Osteoblast (primary cell): ENCODE measurements around the gene PLXNB1. TPM values are rescaled to one million over a fixed set of nuclear protein-coding genes. Genes with fewer than 3 reads are reported as not detected.
"Not testable (repeated sequence)": the region's sequence is repeated elsewhere in the genome, so short reads cannot be mapped to it uniquely, and the experiment has no call there.

Experiments used
- DNase-seq: peaks from one replicate; pipeline ENCODE4 v3.0.0; 2011; ENCODE audit warnings: low spot score, mixed read lengths; ENCODE audit not compliant: insufficient read length; ENCODE audit errors: missing footprints
- H2AFZ ChIP-seq: 2 replicates; pipeline ENCODE4 v1.6.0; 2011; ENCODE audit warnings: mild to moderate bottlenecking, low read length
- H3K27ac ChIP-seq: 2 replicates; pipeline ENCODE4 v1.5.1; 2011; ENCODE audit warnings: mild to moderate bottlenecking, low read depth, low read length, moderate library complexity
- H3K27me3 ChIP-seq: 2 replicates; pipeline ENCODE4 v1.6.0; 2012; ENCODE audit warnings: mild to moderate bottlenecking, control low read depth, inconsistent platforms, low read length, moderate library complexity; ENCODE audit not compliant: insufficient read depth
- H3K36me3 ChIP-seq: 2 replicates; pipeline ENCODE4 v1.5.1; 2011; ENCODE audit warnings: mild to moderate bottlenecking, low read length, control low read depth, moderate library complexity; ENCODE audit not compliant: insufficient read depth
- H3K4me1 ChIP-seq: 2 replicates; pipeline ENCODE4 v1.5.1; 2011; ENCODE audit warnings: mild to moderate bottlenecking, low read length, control low read depth, moderate library complexity; ENCODE audit not compliant: insufficient read depth
- H3K4me2 ChIP-seq: 2 replicates; pipeline ENCODE4 v1.6.0; 2011; ENCODE audit warnings: mild to moderate bottlenecking, low read length; ENCODE audit not compliant: insufficient read depth
- H3K4me3 ChIP-seq: fragments of 200-600 bp; sonication (generic); 3 replicates; pipeline ENCODE4 v1.5.1; 2012; ENCODE audit warnings: mild to moderate bottlenecking, low read length, inconsistent platforms; ENCODE audit not compliant: insufficient read depth
- H3K79me2 ChIP-seq: 2 replicates; pipeline ENCODE4 v1.6.0; 2012; ENCODE audit warnings: mild to moderate bottlenecking, low read length, control low read depth, inconsistent platforms; ENCODE audit not compliant: insufficient read depth
- H3K9me3 ChIP-seq: 2 replicates; pipeline ENCODE4 v1.5.1; 2011; ENCODE audit warnings: low read depth, low read length, control low read depth
- H4K20me1 ChIP-seq: 2 replicates; pipeline ENCODE4 v1.6.0; 2012; ENCODE audit warnings: mild to moderate bottlenecking, low read length, control low read depth; ENCODE audit not compliant: insufficient read depth
- total RNA-seq: library from RNA; depleted of rRNA; stranded (reverse); fragments of >200 nt; gene quantifications from 2 replicates; pipeline ENCODE4 v1.2.3, GENCODE V29; 2012
- TF ChIP-seq, protein P1 (sequence below): IDR thresholded peaks from 2 replicates; pipeline ENCODE4 v1.5.1; 2011; ENCODE audit warnings: mild to moderate bottlenecking, low read depth, low read length, moderate library complexity; ENCODE audit errors: extremely low read depth

The PLXNB1 gene
- total RNA-seq, 1 donor, result 33.7 TPM

DNA sequence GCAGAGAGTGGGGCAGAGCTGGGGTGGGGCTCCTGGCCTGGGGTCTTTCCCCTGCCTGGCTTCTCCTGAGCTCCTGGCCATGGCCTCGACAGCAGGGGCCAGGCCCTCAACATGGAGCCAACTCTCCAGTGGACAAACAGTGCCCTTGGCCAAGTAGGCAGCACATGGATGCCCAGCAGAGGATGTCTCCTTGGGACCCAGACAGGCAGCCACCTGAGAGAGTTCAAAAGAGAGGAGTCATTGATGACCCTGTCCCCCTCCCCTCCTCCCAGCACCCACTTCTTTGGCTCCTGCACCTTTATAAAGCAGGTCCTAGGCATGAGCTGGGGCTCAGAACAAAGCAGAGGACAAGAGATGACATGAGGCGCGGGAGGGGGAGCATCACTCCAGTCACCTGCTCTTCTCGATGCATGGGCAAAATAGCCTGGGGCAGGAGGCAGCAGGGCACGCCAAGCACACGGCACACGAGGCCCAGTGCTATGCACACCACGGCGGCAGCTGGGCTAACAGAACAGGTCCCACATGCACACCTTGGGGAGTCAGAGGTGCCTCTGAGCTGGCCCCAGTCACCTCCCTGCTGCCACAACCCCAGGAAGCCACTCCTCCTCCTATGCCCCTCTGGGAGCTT lies 46.7 kb upstream of the PLXNB1 start:
- H3K4me2 ChIP-seq, result no peak overlapping the region
- no peak overlapping the region for H3K27ac ChIP-seq
- H3K9me3 ChIP-seq, result no peaks in the 10 kb centered on the region
- no peaks in the 10 kb centered on the region for H4K20me1 ChIP-seq
- H2AFZ ChIP-seq, result no peak overlapping the region
- H3K4me1 ChIP-seq, result peaks cover 11% of the 10 kb centered on the region
- TF ChIP-seq, protein P1, sequence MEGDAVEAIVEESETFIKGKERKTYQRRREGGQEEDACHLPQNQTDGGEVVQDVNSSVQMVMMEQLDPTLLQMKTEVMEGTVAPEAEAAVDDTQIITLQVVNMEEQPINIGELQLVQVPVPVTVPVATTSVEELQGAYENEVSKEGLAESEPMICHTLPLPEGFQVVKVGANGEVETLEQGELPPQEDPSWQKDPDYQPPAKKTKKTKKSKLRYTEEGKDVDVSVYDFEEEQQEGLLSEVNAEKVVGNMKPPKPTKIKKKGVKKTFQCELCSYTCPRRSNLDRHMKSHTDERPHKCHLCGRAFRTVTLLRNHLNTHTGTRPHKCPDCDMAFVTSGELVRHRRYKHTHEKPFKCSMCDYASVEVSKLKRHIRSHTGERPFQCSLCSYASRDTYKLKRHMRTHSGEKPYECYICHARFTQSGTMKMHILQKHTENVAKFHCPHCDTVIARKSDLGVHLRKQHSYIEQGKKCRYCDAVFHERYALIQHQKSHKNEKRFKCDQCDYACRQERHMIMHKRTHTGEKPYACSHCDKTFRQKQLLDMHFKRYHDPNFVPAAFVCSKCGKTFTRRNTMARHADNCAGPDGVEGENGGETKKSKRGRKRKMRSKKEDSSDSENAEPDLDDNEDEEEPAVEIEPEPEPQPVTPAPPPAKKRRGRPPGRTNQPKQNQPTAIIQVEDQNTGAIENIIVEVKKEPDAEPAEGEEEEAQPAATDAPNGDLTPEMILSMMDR, result no peak
- H3K27me3 ChIP-seq, result no peaks in the 10 kb centered on the region
- peaks cover 6% of the 10 kb centered on the region for H3K36me3 ChIP-seq
- peak; percentile 45 for DNase-seq
- H3K79me2 ChIP-seq, result peaks cover 7% of the 10 kb centered on the region
- no peak overlapping the region for H3K4me3 ChIP-seq

GRCh38 chr3:48475188-48475587 lies 45.3 kb upstream of the PLXNB1 start:
- no peaks in the 10 kb centered on the region for H3K9me3 ChIP-seq
- peaks cover 20% of the 10 kb centered on the region for H3K79me2 ChIP-seq
- no peak overlapping the region for H3K4me3 ChIP-seq
- H3K4me1 ChIP-seq, result peaks cover 12% of the 10 kb centered on the region
- H4K20me1 ChIP-seq, result no peaks in the 10 kb centered on the region
- no peak for DNase-seq
- no peaks in the 10 kb centered on the region for H3K27me3 ChIP-seq
- peaks cover 6% of the 10 kb centered on the region for H3K36me3 ChIP-seq
- H2AFZ ChIP-seq, result no peak overlapping the region
- TF ChIP-seq, protein P1, result no peak
- no peak overlapping the region for H3K27ac ChIP-seq
- H3K4me2 ChIP-seq, result no peak overlapping the region

DNA sequence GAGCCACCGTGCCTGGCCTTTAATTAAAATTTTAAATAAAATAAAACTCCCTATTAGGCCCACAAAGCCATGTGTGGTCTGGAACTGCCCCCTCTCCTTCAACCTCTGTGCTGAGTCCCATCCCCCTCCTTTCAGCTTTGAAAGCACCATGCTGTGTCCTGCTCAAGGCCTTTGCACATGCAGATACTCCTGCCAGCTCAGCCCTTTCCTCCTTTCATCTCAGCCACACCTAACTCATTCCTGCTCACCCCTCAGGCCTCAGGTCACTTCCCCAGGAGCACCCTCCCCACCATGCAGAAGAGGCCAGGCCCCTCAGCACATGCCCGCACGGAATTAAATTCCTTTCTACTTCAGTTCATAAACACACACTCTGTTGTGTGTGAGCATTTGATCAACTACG lies 44.7 kb upstream of the PLXNB1 start:
- Histone ChIP-seq H3K9me3 (no peaks in the 10 kb centered on the region), H3K79me2 (peaks cover 25% of the 10 kb centered on the region), H3K36me3 (peaks cover 6% of the 10 kb centered on the region), H3K27me3 (no peaks in the 10 kb centered on the region), H3K4me1 (peaks cover 12% of the 10 kb centered on the region), H3K4me3 (no peak overlapping the region), H2AFZ (no peak overlapping the region), H3K4me2 (no peak overlapping the region), H3K27ac (no peak overlapping the region), H4K20me1 (peaks cover 4% of the 10 kb centered on the region)
- TF ChIP-seq, protein P1, result no peak
- peak; percentile 55 for DNase-seq

DNA sequence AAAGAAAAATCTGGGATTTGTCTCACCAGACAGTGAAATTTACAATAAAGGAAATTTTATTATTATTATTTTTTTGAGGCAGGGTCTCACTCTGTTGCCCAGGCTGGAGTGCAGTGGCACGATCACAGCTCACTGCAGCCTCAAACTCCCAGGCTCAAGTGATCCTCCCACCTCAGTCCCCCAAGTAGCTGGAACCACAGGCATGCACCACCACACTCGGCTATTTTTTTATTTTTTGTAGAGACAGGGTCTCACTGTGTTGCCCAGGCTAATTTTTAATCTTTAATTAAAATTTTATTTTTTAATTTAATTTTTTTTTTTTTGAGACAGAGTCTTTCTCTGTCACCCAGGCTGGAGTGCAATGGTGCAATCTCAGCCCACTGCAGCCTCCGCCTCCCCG lies 44.1 kb upstream of the PLXNB1 start:
- not testable (repeated sequence) for DNase-seq, H3K27ac ChIP-seq, H4K20me1 ChIP-seq, H3K36me3 ChIP-seq, H3K4me3 ChIP-seq, H3K4me2 ChIP-seq, H3K27me3 ChIP-seq, H2AFZ ChIP-seq, H3K9me3 ChIP-seq
- Histone ChIP-seq H3K4me1 (peaks cover 12% of the 10 kb centered on the region), H3K79me2 (peaks cover 31% of the 10 kb centered on the region)
